HG02759 (cell line): ENCODE data around the gene ITGB1BP1.

Source experiments
- ATAC-seq: cut with Tn5 transposase; IDR thresholded peaks from one replicate; pipeline ENCODE4 v1.9.1; 2021; ENCODE audit warnings: mild to moderate bottlenecking, moderate library complexity; ENCODE audit not compliant: unreplicated experiment

The ITGB1BP1 gene

GRCh38 chr2:9355270-9355669 is 68.1 kb downstream of the ITGB1BP1 start:
- no peak for ATAC-seq

GRCh38 chr2:9354318-9354717 is 69.0 kb downstream of the ITGB1BP1 start:
- no peak for ATAC-seq
